HuH-7 (cell line): Measurements from ENCODE around the gene PLPPR3.

Experiments
- DNase-seq: peaks from one replicate; pipeline ENCODE4 v3.0.0; 2011; ENCODE audit warnings: low spot score

PLPPR3 gene

GRCh38 chr19:772730-773436 lies 48.9 kb downstream of the PLPPR3 start:
- DNase-seq, result no peak

- DNase-seq, result no peak
Observed at GRCh38 chr19:772063-772462, 49.7 kb downstream of the PLPPR3 start.

GRCh38 chr19:771332-771785 lies 50.4 kb downstream of the PLPPR3 start:
- peak; percentile 53 for DNase-seq

- no peak for DNase-seq
Observed at GRCh38 chr19:769616-770015, 52.1 kb downstream of the PLPPR3 start.

DNA sequence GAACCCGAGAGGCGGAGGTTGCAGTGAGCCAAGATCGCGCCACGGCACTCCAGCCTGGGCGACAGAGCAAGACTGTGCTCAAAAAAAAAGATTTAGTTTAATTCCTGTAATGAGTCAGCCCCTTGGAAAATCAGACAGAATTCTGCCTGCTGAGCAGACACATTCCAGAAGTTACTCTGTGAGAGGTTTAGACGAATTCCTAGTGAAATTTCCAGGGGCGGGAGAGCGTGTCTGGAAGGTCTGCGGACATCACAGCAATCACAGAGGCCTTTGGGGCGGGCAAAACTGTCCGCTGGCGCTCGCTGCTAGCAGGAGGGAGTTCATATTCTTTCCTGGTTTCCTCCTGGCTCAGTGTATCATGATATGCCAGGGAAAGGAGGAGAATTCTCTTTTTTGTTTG lies 53.3 kb downstream of the PLPPR3 start:
- DNase-seq, result no peak

GRCh38 chr19:765179-765738 lies 56.5 kb downstream of the PLPPR3 start:
- DNase-seq, result no peak

GRCh38 chr19:764301-764700 lies 57.5 kb downstream of the PLPPR3 start:
- no peak for DNase-seq

DNA sequence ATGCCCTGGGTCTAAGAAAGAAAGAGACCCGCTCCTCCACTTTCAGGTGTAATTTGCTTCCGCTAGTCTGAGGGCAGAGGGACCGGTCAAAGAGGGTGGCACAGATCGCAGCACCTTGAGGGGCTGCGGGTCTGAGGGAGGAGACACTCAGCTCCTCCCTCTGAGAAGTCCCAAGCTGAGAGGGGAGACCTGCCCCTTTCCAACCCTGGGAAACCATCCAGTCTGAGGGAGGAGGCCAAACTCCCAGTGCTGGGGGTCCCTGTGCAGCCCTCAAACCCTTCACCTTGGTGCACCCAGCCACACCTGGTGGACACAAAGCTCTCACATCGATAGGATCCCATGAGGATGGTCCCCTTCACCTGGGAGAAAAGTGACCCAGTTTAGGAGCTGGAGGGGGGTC lies 57.9 kb downstream of the PLPPR3 start:
- no peak for DNase-seq

DNA sequence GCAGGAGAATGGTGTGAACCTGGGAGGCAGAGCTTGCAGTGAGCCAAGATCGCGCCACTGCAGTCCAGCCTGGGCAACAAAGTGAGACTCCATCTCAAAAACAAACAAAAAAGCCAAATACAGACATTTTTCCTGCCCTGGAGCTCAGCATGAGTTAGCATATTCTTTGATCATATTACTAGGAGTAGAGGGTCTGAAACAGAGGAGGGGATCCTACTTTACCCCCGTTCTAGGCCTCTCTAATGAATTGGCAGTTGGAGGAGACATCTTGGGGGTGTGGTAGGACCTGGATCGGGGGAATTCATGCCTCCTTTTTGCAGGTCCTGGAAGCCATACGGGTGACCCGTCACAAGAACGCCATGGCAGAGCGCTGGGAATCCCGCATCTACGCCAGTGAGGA lies 58.6 kb downstream of the PLPPR3 start:
- DNase-seq, result no peak
